K562 (cell line): ENCODE results near the gene PDCD6IP. TPM values are rescaled to one million over a fixed set of nuclear protein-coding genes. Genes with fewer than 3 reads are reported as not detected.

ENCODE experiments used
- ATF7 ChIP-seq: fragments of 450-650 bp; IDR thresholded peaks from 2 replicates; pipeline ENCODE4 v1.7.1; 2014; ENCODE audit warnings: mild to moderate bottlenecking, moderate library complexity
- BHLHE40 ChIP-seq: IDR thresholded peaks from 2 replicates; pipeline ENCODE4 v1.6.1; 2011; ENCODE audit warnings: low read length, improper control_type of control experiment
- HOXB6 ChIP-seq: fragments of 250-450 bp; sonication (Bioruptor Pico); IDR thresholded peaks from 2 replicates; pipeline ENCODE4 v1.5.1; 2022; ENCODE audit warnings: mild to moderate bottlenecking, borderline replicate concordance
- HSF4 ChIP-seq: fragments of 250-450 bp; sonication (Bioruptor Pico); IDR thresholded peaks from 2 replicates; pipeline ENCODE4 v2.1.2; 2022; ENCODE audit warnings: mild to moderate bottlenecking, moderate library complexity, borderline replicate concordance
- KHSRP ChIP-seq: fragments of 450-650 bp; IDR thresholded peaks from 2 replicates; pipeline ENCODE4 v1.6.1; 2017
- LEF1 ChIP-seq: fragments of 450-650 bp; IDR thresholded peaks from 2 replicates; pipeline ENCODE4 v1.6.1; 2016; ENCODE audit warnings: mild to moderate bottlenecking
- POLR2AphosphoS5 ChIP-seq: IDR thresholded peaks from 2 replicates; pipeline ENCODE4 v1.6.1; 2011; ENCODE audit warnings: mild to moderate bottlenecking, low read depth, low read length, moderate library complexity; ENCODE audit not compliant: control insufficient read depth, insufficient read depth
- SMARCE1 ChIP-seq: fragments of 450-650 bp; IDR thresholded peaks from 2 replicates; pipeline ENCODE4 v1.7.1; 2016; ENCODE audit warnings: mild to moderate bottlenecking
- STAT5A ChIP-seq: IDR thresholded peaks from 2 replicates; pipeline ENCODE4 v1.6.1; 2012; ENCODE audit warnings: low read length, inconsistent platforms, borderline replicate concordance
- ZNF24 ChIP-seq: fragments of 450-650 bp; IDR thresholded peaks from 2 replicates; pipeline ENCODE4 v1.6.1; 2016
- polyA plus RNA-seq, 8 experiments: library from polyadenylated mRNA; depleted of rRNA in 4 of 8; stranded (reverse) in 5 of 8; unstranded in 3 of 8; fragments of >200 nt; fragmentation: Nextera tagmentation in 2 of 8; fragmentation: Illumina TruSeq in 1 of 8; extraction: Ambion mirVana in 2 of 8; extraction: Trizol in 1 of 8; gene quantifications; 2 replicates each; pipeline versions ENCODE4 v1.2.1 to v1.2.3, GENCODE V29; 2011 to 2014; ENCODE audit warnings: inconsistent platforms in 1 of 8, missing spikeins in 1 of 8
- total RNA-seq, 7 experiments: library from RNA; depleted of rRNA in 6 of 7; stranded (reverse); fragments of >200 nt in 6 of 7; fragmentation: Illumina TruSeq in 2 of 7; extraction: Trizol in 2 of 7; gene quantifications; 2 replicates each; pipeline versions ENCODE4 v1.2.1 to v1.2.3, GENCODE V29; 2011 to 2021; ENCODE audit warnings: low replicate concordance in 1 of 7
- TF ChIP-seq, protein P1 (sequence below), 3 experiments: fragments of 200-800 bp in 1 of 3; sonication (Bioruptor generic) in 1 of 3; sonication (generic) in 1 of 3; formaldehyde crosslinking in 1 of 3; IDR thresholded peaks; 2 replicates each; pipeline versions ENCODE4 v1.6.1 to v1.8.0; 2016 to 2022; ENCODE audit warnings: mild to moderate bottlenecking in 2 of 3, missing compliant biosample characterization in 2 of 3, missing genetic modification characterization in 2 of 3, missing genetic modification reagents in 1 of 3
- TF ChIP-seq, protein P2 (sequence below): fragments of 200-800 bp; sonication (Bioruptor generic); IDR thresholded peaks from 2 replicates; pipeline ENCODE4 v1.6.1; 2016; ENCODE audit warnings: missing genetic modification characterization, missing compliant biosample characterization
- TF ChIP-seq, protein P3 (sequence below): sonication (generic); formaldehyde crosslinking; IDR thresholded peaks from 2 replicates; pipeline ENCODE4 v1.8.1; 2022; ENCODE audit warnings: missing genetic modification reagents
- TF ChIP-seq, protein P4 (sequence below): fragments of 150-350 bp; conservative IDR thresholded peaks from 2 replicates; pipeline ENCODE4 v1.6.1; 2014; ENCODE audit warnings: low read length
- TF ChIP-seq, protein P5 (sequence below): sonication (generic); formaldehyde crosslinking; IDR thresholded peaks from 2 replicates; pipeline ENCODE4 v1.8.1; 2023; ENCODE audit warnings: mild to moderate bottlenecking, missing genetic modification reagents

PDCD6IP gene
- total and polyA plus RNA-seq, 9 of the 15 experiments (the other 6 are each of a cell fraction or from before 2014, with no cell fraction given) = 40.2 to 302 (median 122) TPM

DNA sequence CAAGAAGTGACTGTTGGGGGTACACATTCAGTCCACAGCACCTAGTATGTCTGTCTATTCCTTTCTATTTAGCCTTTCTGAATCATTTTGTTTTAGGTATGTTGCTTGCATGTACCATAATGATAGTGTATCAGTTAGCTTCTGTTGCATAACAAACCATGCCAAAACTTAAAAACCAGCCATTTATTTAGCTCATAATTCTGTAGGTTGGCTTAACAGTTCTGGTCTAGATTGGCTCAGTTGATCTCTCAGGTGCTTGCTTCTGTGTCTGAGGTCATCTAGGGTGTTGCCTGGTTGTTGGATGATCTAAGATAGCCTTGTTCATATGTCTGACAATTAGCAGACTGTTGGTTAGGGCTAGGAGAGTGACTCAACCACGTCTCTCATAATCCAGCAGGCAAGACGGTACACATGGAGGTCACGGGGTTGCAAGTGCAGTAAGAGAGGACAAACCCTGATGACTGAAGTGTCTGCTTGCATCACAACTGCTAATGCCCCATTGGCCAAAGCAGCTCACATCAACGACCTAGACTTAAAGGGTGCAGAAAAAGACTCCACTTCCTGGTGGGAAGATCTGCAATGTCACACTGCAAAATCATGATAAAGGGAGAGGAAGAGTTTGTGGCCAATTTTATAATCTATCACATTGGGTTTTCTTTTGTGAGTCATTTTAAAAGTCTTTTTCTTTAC is 6.8 kb upstream of the PDCD6IP start (continued):
- TF ChIP-seq STAT5A = peak; percentile 61
- TF ChIP-seq, protein P1, sequence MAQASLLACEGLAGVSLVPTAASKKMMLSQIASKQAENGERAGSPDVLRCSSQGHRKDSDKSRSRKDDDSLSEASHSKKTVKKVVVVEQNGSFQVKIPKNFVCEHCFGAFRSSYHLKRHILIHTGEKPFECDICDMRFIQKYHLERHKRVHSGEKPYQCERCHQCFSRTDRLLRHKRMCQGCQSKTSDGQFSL (CRISPR knock-in tag; IDR thresholded peaks at IDR 0.05) = no peak
- TF ChIP-seq, protein P1 (tag; IDR thresholded peaks at IDR 0.05) = no peak
- TF ChIP-seq, protein P2, sequence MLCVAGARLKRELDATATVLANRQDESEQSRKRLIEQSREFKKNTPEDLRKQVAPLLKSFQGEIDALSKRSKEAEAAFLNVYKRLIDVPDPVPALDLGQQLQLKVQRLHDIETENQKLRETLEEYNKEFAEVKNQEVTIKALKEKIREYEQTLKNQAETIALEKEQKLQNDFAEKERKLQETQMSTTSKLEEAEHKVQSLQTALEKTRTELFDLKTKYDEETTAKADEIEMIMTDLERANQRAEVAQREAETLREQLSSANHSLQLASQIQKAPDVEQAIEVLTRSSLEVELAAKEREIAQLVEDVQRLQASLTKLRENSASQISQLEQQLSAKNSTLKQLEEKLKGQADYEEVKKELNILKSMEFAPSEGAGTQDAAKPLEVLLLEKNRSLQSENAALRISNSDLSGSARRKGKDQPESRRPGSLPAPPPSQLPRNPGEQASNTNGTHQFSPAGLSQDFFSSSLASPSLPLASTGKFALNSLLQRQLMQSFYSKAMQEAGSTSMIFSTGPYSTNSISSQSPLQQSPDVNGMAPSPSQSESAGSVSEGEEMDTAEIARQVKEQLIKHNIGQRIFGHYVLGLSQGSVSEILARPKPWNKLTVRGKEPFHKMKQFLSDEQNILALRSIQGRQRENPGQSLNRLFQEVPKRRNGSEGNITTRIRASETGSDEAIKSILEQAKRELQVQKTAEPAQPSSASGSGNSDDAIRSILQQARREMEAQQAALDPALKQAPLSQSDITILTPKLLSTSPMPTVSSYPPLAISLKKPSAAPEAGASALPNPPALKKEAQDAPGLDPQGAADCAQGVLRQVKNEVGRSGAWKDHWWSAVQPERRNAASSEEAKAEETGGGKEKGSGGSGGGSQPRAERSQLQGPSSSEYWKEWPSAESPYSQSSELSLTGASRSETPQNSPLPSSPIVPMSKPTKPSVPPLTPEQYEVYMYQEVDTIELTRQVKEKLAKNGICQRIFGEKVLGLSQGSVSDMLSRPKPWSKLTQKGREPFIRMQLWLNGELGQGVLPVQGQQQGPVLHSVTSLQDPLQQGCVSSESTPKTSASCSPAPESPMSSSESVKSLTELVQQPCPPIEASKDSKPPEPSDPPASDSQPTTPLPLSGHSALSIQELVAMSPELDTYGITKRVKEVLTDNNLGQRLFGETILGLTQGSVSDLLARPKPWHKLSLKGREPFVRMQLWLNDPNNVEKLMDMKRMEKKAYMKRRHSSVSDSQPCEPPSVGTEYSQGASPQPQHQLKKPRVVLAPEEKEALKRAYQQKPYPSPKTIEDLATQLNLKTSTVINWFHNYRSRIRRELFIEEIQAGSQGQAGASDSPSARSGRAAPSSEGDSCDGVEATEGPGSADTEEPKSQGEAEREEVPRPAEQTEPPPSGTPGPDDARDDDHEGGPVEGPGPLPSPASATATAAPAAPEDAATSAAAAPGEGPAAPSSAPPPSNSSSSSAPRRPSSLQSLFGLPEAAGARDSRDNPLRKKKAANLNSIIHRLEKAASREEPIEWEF (CRISPR knock-in tag) = no peak; the same call in 1 of the 2 replicates
- TF ChIP-seq BHLHE40 = peak; percentile 91
- TF ChIP-seq HOXB6 (CRISPR knock-in tag) = no peak
- no peak for TF ChIP-seq HSF4 (CRISPR knock-in tag)
- TF ChIP-seq, protein P3, sequence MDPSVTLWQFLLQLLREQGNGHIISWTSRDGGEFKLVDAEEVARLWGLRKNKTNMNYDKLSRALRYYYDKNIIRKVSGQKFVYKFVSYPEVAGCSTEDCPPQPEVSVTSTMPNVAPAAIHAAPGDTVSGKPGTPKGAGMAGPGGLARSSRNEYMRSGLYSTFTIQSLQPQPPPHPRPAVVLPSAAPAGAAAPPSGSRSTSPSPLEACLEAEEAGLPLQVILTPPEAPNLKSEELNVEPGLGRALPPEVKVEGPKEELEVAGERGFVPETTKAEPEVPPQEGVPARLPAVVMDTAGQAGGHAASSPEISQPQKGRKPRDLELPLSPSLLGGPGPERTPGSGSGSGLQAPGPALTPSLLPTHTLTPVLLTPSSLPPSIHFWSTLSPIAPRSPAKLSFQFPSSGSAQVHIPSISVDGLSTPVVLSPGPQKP = no peak
- TF ChIP-seq ZNF24 = peak; percentile 70; the same call in 1 of the 2 replicates
- TF ChIP-seq KHSRP = no peak
- peak; percentile 89 for TF ChIP-seq LEF1
- TF ChIP-seq SMARCE1 = peak; percentile 94
- TF ChIP-seq POLR2AphosphoS5 = peak; percentile 53
- TF ChIP-seq, protein P4, sequence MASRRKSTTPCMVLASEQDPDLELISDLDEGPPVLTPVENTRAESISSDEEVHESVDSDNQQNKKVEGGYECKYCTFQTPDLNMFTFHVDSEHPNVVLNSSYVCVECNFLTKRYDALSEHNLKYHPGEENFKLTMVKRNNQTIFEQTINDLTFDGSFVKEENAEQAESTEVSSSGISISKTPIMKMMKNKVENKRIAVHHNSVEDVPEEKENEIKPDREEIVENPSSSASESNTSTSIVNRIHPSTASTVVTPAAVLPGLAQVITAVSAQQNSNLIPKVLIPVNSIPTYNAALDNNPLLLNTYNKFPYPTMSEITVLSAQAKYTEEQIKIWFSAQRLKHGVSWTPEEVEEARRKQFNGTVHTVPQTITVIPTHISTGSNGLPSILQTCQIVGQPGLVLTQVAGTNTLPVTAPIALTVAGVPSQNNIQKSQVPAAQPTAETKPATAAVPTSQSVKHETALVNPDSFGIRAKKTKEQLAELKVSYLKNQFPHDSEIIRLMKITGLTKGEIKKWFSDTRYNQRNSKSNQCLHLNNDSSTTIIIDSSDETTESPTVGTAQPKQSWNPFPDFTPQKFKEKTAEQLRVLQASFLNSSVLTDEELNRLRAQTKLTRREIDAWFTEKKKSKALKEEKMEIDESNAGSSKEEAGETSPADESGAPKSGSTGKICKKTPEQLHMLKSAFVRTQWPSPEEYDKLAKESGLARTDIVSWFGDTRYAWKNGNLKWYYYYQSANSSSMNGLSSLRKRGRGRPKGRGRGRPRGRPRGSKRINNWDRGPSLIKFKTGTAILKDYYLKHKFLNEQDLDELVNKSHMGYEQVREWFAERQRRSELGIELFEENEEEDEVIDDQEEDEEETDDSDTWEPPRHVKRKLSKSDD = no peak
- TF ChIP-seq, protein P5, sequence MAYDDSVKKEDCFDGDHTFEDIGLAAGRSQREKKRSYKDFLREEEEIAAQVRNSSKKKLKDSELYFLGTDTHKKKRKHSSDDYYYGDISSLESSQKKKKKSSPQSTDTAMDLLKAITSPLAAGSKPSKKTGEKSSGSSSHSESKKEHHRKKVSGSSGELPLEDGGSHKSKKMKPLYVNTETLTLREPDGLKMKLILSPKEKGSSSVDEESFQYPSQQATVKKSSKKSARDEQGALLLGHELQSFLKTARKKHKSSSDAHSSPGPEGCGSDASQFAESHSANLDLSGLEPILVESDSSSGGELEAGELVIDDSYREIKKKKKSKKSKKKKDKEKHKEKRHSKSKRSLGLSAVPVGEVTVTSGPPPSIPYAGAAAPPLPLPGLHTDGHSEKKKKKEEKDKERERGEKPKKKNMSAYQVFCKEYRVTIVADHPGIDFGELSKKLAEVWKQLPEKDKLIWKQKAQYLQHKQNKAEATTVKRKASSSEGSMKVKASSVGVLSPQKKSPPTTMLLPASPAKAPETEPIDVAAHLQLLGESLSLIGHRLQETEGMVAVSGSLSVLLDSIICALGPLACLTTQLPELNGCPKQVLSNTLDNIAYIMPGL (CRISPR knock-in tag) = no peak
- TF ChIP-seq ATF7 = peak; percentile 97
